Fibroblast of lung (primary cell): ENCODE measurements around the gene NCBP2. TPM values are rescaled to one million over a fixed set of nuclear protein-coding genes. Genes with fewer than 3 reads are reported as not detected.

Source experiments
- DNase-seq, 2 donors: peaks; one replicate each; pipeline versions ENCODE4 v3.0.0 to v3.0.0-alpha.2; 2010; ENCODE audit warnings: low read depth in 2 of 2
- H2AFZ ChIP-seq: 2 replicates; pipeline ENCODE4 v1.5.1; 2012; ENCODE audit warnings: low read length, control low read depth, inconsistent platforms
- H3K27ac ChIP-seq: 2 replicates; pipeline ENCODE4 v1.5.1; 2011; ENCODE audit warnings: low read length, control low read depth; ENCODE audit not compliant: insufficient read depth
- H3K27me3 ChIP-seq: 2 replicates; pipeline ENCODE4 v1.5.1; 2011; ENCODE audit warnings: mild to moderate bottlenecking, low read length; ENCODE audit not compliant: control insufficient read depth, insufficient read depth
- H3K36me3 ChIP-seq: 2 replicates; pipeline ENCODE4 v1.5.1; 2011; ENCODE audit warnings: low read length; ENCODE audit not compliant: control insufficient read depth, insufficient read depth
- H3K4me1 ChIP-seq: 2 replicates; pipeline ENCODE4 v1.5.1; 2011; ENCODE audit warnings: low read length; ENCODE audit not compliant: control insufficient read depth, insufficient read depth; ENCODE audit errors: extremely low read depth
- H3K4me2 ChIP-seq: 2 replicates; pipeline ENCODE4 v1.5.1; 2011; ENCODE audit warnings: low read length, control low read depth; ENCODE audit not compliant: insufficient read depth; ENCODE audit errors: extremely low read depth
- H3K4me3 ChIP-seq, 4 experiments: fragments of 200-600 bp in 1 of 4; sonication (generic) in 1 of 4; replicated peaks in 1 of 4; 2 replicates each; pipeline ENCODE4 v1.5.1; 2011 to 2016; ENCODE audit warnings: low read length in 4 of 4, low read depth in 3 of 4, mild to moderate bottlenecking in 3 of 4, control low read depth in 2 of 4, inconsistent platforms in 1 of 4, mixed read lengths in 1 of 4; ENCODE audit not compliant: insufficient read depth in 1 of 4; ENCODE audit errors: control extremely low read depth in 1 of 4
- H3K79me2 ChIP-seq: 2 replicates; pipeline ENCODE4 v1.5.1; 2012; ENCODE audit warnings: mild to moderate bottlenecking, low read length, inconsistent platforms; ENCODE audit not compliant: control insufficient read depth, insufficient read depth
- H3K9ac ChIP-seq: 2 replicates; pipeline ENCODE4 v1.5.1; 2011; ENCODE audit warnings: mild to moderate bottlenecking, low read length, control low read depth; ENCODE audit not compliant: insufficient read depth
- H3K9me3 ChIP-seq: 2 replicates; pipeline ENCODE4 v1.5.1; 2012; ENCODE audit warnings: low read depth, low read length; ENCODE audit not compliant: control insufficient read depth, insufficient read depth
- H4K20me1 ChIP-seq: 2 replicates; pipeline ENCODE4 v1.5.1; 2011; ENCODE audit warnings: low read length; ENCODE audit not compliant: control insufficient read depth, insufficient read depth; ENCODE audit errors: extremely low read depth
- EZH2 ChIP-seq: IDR thresholded peaks from 2 replicates; pipeline ENCODE4 v1.5.1; 2012; ENCODE audit warnings: low read length, control low read depth, mild to moderate bottlenecking; ENCODE audit errors: missing control alignments
- polyA plus RNA-seq, 2 donors: library from polyadenylated mRNA; depleted of rRNA in 1 of 2; stranded (reverse) in 1 of 2; unstranded in 1 of 2; fragments of >200 nt; gene quantifications; 2 replicates each; pipeline ENCODE4 v1.2.1, GENCODE V29; 2011 to 2012; ENCODE audit warnings: missing spikeins in 1 of 2
- total RNA-seq: library from RNA; depleted of rRNA; stranded (reverse); fragments of >200 nt; gene quantifications from 2 replicates; pipeline ENCODE4 v1.2.1, GENCODE V29; 2014
- TF ChIP-seq, protein P1 (sequence below), 2 donors: IDR thresholded peaks in 1 of 2; conservative IDR thresholded peaks in 1 of 2; 1 replicate in 1 of 2; 2 replicates in 1 of 2; pipeline ENCODE4 v1.5.1; 2011 to 2012; ENCODE audit warnings: low read length in 2 of 2, control low read depth in 1 of 2, inconsistent platforms in 1 of 2, low read depth in 1 of 2, mild to moderate bottlenecking in 1 of 2

Gene NCBP2
- total and polyA plus RNA-seq, 2 donors (not counting 1 experiment from before 2014, with no cell fraction given), result 65.2 to 85.9 TPM

- H3K27ac ChIP-seq, result no peak overlapping the region
- no peak for DNase-seq
- no peak for TF ChIP-seq EZH2
- TF ChIP-seq, protein P1, sequence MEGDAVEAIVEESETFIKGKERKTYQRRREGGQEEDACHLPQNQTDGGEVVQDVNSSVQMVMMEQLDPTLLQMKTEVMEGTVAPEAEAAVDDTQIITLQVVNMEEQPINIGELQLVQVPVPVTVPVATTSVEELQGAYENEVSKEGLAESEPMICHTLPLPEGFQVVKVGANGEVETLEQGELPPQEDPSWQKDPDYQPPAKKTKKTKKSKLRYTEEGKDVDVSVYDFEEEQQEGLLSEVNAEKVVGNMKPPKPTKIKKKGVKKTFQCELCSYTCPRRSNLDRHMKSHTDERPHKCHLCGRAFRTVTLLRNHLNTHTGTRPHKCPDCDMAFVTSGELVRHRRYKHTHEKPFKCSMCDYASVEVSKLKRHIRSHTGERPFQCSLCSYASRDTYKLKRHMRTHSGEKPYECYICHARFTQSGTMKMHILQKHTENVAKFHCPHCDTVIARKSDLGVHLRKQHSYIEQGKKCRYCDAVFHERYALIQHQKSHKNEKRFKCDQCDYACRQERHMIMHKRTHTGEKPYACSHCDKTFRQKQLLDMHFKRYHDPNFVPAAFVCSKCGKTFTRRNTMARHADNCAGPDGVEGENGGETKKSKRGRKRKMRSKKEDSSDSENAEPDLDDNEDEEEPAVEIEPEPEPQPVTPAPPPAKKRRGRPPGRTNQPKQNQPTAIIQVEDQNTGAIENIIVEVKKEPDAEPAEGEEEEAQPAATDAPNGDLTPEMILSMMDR (conservative IDR thresholded peaks at IDR 0.05 in 1 of 2, IDR thresholded peaks at IDR 0.05 in 1 of 2; ENCODE audit: low read depth in 1 of 2, low read length in 2 of 2), result no peak
Observed at GRCh38 chr3:196936288-196936687, 6.0 kb downstream of the NCBP2 start.

DNA sequence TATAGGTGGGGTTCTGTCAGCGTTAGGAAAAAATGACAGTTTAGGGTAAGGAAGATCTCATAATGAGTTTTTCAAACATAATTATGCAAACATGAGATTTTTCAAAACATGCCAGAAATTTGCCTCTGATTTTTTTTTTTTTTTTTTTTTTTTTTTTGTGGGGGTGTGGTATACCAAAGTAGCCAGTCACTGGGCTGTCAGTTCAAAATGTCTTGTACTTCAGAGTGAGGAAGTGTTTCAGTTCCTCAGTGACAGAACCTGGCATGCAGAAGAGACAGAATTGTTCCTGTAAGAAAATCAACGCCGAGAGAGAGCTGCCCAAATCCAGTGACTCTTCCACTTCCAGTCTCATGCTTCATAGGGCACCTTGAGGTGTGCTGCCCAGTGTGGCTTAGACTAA is 9.7 kb downstream of the NCBP2 start:
- H3K9me3 ChIP-seq, result no peaks in the 10 kb centered on the region
- H3K4me3 ChIP-seq, result no peak overlapping the region
- H3K79me2 ChIP-seq, result peaks cover 1% of the 10 kb centered on the region
- H2AFZ ChIP-seq, result no peak overlapping the region
- no peaks in the 10 kb centered on the region for H3K27me3 ChIP-seq
- no peak overlapping the region for H3K9ac ChIP-seq
- H3K27ac ChIP-seq, result no peak overlapping the region
- TF ChIP-seq, protein P1 (conservative IDR thresholded peaks at IDR 0.05 in 1 of 2, IDR thresholded peaks at IDR 0.05 in 1 of 2; ENCODE audit: low read depth in 1 of 2, low read length in 2 of 2), result no peak
- no peak for TF ChIP-seq EZH2
- H4K20me1 ChIP-seq, result no peaks in the 10 kb centered on the region
- H3K36me3 ChIP-seq, result peaks cover 5% of the 10 kb centered on the region
- DNase-seq, result no peak
- H3K4me2 ChIP-seq, result no peak overlapping the region
- no peaks in the 10 kb centered on the region for H3K4me1 ChIP-seq

More at GRCh38 chr3:196936288-196936687, 6.0 kb downstream of the NCBP2 start:
- peaks cover 26% of the 10 kb centered on the region for H3K79me2 ChIP-seq
- H2AFZ ChIP-seq, result no peak overlapping the region
- H3K9ac ChIP-seq, result no peak overlapping the region
- no peak overlapping the region for H3K4me3 ChIP-seq
- no peaks in the 10 kb centered on the region for H3K27me3 ChIP-seq
- no peaks in the 10 kb centered on the region for H3K9me3 ChIP-seq
- H3K4me2 ChIP-seq, result no peak overlapping the region
- H3K36me3 ChIP-seq, result peaks cover 10% of the 10 kb centered on the region
- peaks cover 4% of the 10 kb centered on the region for H3K4me1 ChIP-seq
- H4K20me1 ChIP-seq, result no peaks in the 10 kb centered on the region

- Histone ChIP-seq H3K9me3 (no peaks in the 10 kb centered on the region), H3K4me3 (no peak overlapping the region), H3K9ac (no peak overlapping the region), H3K36me3 (peaks cover 1% of the 10 kb centered on the region), H2AFZ (no peak overlapping the region), H4K20me1 (no peaks in the 10 kb centered on the region), H3K4me2 (no peak overlapping the region), H3K4me1 (no peaks in the 10 kb centered on the region), H3K27me3 (no peaks in the 10 kb centered on the region), H3K27ac (no peak overlapping the region), H3K79me2 (no peaks in the 10 kb centered on the region)
- no peak for DNase-seq
- TF ChIP-seq, protein P1 (conservative IDR thresholded peaks at IDR 0.05 in 1 of 2, IDR thresholded peaks at IDR 0.05 in 1 of 2; ENCODE audit: low read depth in 1 of 2, low read length in 2 of 2), result no peak
- no peak for TF ChIP-seq EZH2
Observed at GRCh38 chr3:196931828-196932587, 10.3 kb downstream of the NCBP2 start.
